ENCODE data around the gene DNTT.

DNA sequence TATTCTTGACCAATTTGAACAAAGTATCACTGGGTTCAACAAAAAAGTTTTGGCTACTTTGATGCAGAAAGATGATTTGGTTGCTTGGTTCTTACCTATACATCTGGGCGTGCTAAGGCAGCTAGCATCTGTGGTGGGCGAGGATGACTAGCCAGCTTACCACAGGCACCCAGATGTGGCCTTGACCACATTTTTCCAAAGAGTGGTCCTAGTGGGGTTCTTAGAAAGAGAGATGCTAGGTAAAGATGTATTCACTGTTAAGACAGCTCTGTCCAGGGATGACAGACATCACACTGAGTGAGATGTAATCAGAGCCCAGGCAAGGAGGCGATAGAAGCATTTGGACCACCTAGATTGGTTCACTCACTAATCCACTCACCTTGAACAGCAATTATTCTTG is 785 bp downstream of the DNTT start:
- TF ChIP-seq EZH2 (IDR thresholded peaks at IDR 0.05) (no peak), POLR2AphosphoS5 (IDR thresholded peaks at IDR 0.05; ENCODE audit: borderline replicate concordance, low read depth, low read length) (no peak)

Measured in SK-N-MC (cell line).